Measurements from ENCODE around the gene NOVA2.

The NOVA2 gene

GRCh38 chr19:45976178-45976577, 2.5 kb upstream of the NOVA2 start:
- POLR2A ChIA-PET, result no interaction called here
- CTCF ChIA-PET, result no interaction called here
- no peak for DNase-seq (ENCODE audit: extremely low spot score)
- TF ChIP-seq, protein P1, sequence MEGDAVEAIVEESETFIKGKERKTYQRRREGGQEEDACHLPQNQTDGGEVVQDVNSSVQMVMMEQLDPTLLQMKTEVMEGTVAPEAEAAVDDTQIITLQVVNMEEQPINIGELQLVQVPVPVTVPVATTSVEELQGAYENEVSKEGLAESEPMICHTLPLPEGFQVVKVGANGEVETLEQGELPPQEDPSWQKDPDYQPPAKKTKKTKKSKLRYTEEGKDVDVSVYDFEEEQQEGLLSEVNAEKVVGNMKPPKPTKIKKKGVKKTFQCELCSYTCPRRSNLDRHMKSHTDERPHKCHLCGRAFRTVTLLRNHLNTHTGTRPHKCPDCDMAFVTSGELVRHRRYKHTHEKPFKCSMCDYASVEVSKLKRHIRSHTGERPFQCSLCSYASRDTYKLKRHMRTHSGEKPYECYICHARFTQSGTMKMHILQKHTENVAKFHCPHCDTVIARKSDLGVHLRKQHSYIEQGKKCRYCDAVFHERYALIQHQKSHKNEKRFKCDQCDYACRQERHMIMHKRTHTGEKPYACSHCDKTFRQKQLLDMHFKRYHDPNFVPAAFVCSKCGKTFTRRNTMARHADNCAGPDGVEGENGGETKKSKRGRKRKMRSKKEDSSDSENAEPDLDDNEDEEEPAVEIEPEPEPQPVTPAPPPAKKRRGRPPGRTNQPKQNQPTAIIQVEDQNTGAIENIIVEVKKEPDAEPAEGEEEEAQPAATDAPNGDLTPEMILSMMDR (IDR thresholded peaks at IDR 0.05; ENCODE audit: control extremely low read depth, extremely low read depth, low read depth, missing control alignments), result no peak

DNA sequence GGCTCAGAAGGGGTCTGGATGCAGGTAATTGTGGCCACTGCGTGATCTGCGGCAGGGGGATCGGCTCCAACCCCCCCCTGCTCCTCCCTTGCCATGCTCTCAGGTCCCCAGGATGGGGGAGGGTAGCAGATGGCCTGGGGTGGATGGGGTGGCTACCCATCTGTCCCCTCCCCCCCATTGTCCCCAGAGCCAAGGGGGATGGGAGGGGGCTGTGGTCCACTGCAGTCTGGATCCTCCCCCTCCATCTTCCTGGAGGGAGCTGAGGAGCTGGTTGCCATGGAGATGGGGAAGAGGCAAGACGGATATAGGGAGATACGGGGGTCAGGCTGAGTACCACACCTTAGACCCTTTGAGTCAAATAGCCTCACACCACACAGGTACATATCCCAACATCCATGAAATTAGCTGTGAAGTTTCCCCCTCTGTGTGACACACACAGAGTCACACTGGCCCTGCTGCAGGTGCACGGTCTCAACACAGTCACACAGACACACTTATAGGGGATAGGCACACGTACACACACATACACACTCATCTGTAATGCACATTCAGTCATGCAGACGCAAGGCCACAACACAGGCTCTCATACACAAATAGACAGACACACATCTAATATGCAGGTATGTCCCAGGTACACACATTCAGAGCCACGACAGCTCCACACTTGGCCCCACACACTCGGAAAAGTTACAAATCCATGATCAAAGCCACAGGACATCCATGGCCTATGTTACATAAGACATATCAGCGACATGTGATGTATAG, 1.8 kb upstream of the NOVA2 start:
- ChIA-PET POLR2A (no interaction called here), CTCF (no interaction called here)
- TF ChIP-seq, protein P1 (IDR thresholded peaks at IDR 0.05; ENCODE audit: control extremely low read depth, extremely low read depth, low read depth, missing control alignments), result no peak
- no peak for DNase-seq (ENCODE audit: extremely low spot score)

DNA sequence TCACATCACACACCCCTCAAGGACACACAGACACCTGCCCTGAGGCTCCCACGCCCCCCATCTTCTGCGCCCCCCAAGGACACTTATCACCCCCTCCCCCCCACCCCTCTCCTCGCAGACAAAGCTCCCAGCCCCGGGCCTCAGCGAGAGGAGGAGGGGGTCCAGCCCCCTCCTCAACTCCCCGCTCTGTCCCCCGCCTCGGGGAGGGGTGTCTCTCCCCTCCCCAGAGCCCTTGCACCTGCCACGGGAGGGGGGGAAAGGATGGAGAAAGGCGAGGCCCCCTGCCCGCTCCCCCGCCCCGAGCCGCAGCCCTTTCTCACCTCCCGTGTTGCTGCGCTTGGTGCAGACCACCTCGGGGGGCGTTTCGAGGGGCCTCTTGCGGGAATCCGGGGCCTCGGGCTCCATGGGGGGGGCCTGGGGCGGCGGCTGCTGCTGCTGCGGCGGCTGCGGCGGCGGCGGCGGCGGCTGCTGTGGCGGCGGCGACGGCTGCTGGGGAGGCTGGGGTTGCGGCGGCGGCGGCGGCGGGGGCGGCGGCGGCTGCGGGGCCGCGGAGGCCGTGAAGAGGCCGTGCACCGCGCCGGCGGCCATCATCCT, 621 bp downstream of the NOVA2 start:
- TF ChIP-seq, protein P1 (IDR thresholded peaks at IDR 0.05; ENCODE audit: control extremely low read depth, extremely low read depth, low read depth, missing control alignments), result no peak
- POLR2A ChIA-PET, result no interaction called here
- CTCF ChIA-PET, result no interaction called here
- no peak for DNase-seq (ENCODE audit: extremely low spot score)

GRCh38 chr19:45972081-45972946, 1.4 kb downstream of the NOVA2 start:
- TF ChIP-seq, protein P1 (IDR thresholded peaks at IDR 0.05; ENCODE audit: control extremely low read depth, extremely low read depth, low read depth, missing control alignments), result no peak
- ChIA-PET POLR2A (no interaction called here), CTCF (no interaction called here)
- DNase-seq (ENCODE audit: extremely low spot score), result no peak

DNA sequence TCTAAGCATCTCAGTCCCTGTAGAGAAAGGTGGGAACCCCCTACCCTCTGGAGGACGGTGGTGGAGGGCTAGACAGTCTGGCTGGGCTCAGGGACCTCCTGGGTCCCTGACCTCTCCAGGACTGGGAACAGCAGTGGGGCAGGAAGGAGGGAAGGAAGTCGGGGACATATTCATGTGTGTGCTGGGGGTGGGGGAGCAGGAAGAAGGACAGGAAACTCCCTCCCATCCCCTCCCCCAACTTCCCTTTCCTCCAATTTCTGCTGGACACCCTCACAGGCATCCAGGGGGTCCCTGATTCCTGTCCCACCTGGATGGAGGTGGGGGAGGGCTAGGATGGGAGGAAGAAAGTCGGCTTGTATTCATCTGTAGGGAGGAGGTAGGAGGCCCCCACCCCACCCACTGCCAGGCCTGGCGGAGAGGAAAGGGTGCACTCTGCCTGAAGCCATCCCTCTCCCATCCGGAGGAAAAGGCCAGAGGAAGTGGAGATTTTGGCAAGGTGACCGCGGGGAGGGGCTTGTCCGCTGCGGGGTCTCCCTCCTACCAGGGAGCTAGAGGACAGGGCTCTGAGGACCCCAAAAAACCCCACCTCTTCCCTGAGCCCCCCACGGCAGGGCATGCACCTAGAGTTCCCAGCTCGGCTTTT, 2.3 kb downstream of the NOVA2 start:
- TF ChIP-seq, protein P1 (IDR thresholded peaks at IDR 0.05; ENCODE audit: control extremely low read depth, extremely low read depth, low read depth, missing control alignments), result no peak
- CTCF ChIA-PET, result no interaction called here
- DNase-seq (ENCODE audit: extremely low spot score), result no peak
- POLR2A ChIA-PET, result no interaction called here

DNA sequence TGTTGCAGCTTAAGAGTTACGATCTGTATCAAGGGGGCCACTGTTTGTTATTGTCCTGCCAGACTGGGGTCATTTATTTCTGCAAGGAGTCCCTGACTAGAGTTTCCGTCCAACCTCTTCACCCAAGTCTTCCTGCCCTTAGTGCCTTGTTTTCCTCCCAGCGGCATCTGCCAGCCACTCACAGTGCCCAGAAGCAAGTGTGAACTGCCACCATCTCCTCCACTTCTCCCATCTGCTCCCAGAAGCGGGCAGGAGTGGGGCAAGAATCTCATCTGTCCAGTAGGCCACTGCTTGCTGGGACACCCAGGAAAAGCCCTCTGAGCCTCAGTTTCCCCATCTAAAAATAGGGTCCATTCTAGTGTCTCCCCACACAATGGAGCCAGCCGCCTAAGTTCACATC, 4.0 kb downstream of the NOVA2 start:
- DNase-seq (ENCODE audit: extremely low spot score), result no peak
- TF ChIP-seq, protein P1 (IDR thresholded peaks at IDR 0.05; ENCODE audit: control extremely low read depth, extremely low read depth, low read depth, missing control alignments), result no peak
- ChIA-PET CTCF (interaction anchor here (1.0 to 1.2 kb wide), 2 partner anchors 36 to 59 kb away, joined by 3 read pairs; no protein-coding TSS in a partner anchor), POLR2A (no interaction called here)
